RWPE1 (cell line): ENCODE measurements around the gene IFT172.

Experiments
- CTCF ChIA-PET: fragments of 350-600 bp; sonication (Branson Sonifier 250); formaldehyde crosslinking; extraction: SDS; loops from one replicate; lab custom pipeline; 2021; lab: Yijun Ruan, JAX
- POLR2A ChIA-PET: fragments of 400-600 bp; formaldehyde crosslinking; extraction: SDS; loops from one replicate; lab custom pipeline; 2020; ENCODE audit warnings: antibody characterized with exemption; ENCODE audit not compliant: low non-redundant PET; lab: Yijun Ruan, JAX
- DNase-seq: peaks from one replicate; pipeline ENCODE4 v3.0.0; 2012; ENCODE audit warnings: low spot score
- H3K27ac ChIP-seq: fragments of 450-650 bp; 2 replicates; pipeline ENCODE4 v1.5.1; 2017
- TF ChIP-seq, protein P1 (sequence below): fragments of 450-650 bp; conservative IDR thresholded peaks from 2 replicates; pipeline ENCODE4 v1.5.1; 2017; ENCODE audit warnings: low read depth, mild to moderate bottlenecking

The IFT172 gene

GRCh38 chr2:27494944-27495554 lies 5.5 kb upstream of the IFT172 start, which contains the start of gene FNDC4:
TSS of gene FNDC4 (minus strand) at chr2:27495200. CDS start at chr2:27494679, 521 bp downstream.
- ChIA-PET CTCF (no interaction called here), POLR2A (no interaction called here)
- DNase-seq, result peak; percentile 20
- TF ChIP-seq, protein P1, sequence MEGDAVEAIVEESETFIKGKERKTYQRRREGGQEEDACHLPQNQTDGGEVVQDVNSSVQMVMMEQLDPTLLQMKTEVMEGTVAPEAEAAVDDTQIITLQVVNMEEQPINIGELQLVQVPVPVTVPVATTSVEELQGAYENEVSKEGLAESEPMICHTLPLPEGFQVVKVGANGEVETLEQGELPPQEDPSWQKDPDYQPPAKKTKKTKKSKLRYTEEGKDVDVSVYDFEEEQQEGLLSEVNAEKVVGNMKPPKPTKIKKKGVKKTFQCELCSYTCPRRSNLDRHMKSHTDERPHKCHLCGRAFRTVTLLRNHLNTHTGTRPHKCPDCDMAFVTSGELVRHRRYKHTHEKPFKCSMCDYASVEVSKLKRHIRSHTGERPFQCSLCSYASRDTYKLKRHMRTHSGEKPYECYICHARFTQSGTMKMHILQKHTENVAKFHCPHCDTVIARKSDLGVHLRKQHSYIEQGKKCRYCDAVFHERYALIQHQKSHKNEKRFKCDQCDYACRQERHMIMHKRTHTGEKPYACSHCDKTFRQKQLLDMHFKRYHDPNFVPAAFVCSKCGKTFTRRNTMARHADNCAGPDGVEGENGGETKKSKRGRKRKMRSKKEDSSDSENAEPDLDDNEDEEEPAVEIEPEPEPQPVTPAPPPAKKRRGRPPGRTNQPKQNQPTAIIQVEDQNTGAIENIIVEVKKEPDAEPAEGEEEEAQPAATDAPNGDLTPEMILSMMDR, result no peak
- no peak within 1 kb of the TSS for H3K27ac ChIP-seq

DNA sequence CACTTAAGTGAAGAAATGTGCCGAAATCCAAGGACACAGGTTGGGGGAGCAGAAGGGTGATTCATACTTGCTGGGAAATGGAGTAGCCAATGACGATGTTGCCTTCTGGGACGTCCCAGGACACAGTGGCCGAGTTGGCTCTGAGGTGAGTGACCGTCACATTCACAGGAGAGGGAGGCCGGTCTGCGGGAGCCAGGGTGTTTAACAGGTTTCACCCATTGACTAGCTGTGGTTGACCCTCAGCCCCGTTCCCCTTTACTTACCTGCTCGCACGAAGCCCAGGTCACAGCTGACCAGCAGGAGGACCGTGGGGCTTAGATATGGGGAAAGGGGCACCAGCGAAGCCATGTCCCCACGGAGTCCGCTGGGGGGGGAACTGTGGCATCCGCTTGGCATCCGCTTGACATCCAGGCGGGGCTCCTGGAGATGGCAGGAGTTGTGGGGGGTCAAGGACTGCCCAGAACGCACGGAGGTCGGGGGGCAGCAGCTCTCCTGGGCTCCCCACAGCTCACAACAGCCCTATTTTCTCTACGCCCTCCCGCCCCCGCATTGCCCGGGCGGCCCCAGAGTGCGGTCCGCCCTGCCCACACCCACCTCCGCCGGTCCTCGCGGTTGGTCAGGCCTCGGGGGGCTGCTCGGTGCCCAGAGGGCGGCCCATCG lies 4.9 kb upstream of the IFT172 start:
- TF ChIP-seq, protein P1, result no peak
- H3K27ac ChIP-seq, result no peak overlapping the region
- no peak for DNase-seq
- ChIA-PET POLR2A (no interaction called here), CTCF (no interaction called here)

GRCh38 chr2:27493948-27494283 lies 4.4 kb upstream of the IFT172 start:
- POLR2A ChIA-PET, result no interaction called here
- TF ChIP-seq, protein P1, result no peak
- no peak for DNase-seq
- no peak overlapping the region for H3K27ac ChIP-seq
- CTCF ChIA-PET, result no interaction called here

- H3K27ac ChIP-seq, result no peak overlapping the region
- POLR2A ChIA-PET, result no interaction called here
- CTCF ChIA-PET, result no interaction called here
- TF ChIP-seq, protein P1, result no peak
- no peak for DNase-seq
Measured at GRCh38 chr2:27492557-27492956, 3.0 kb upstream of the IFT172 start.

GRCh38 chr2:27489118-27489497 lies 435 bp downstream of the IFT172 start:
- peak overlapping the region; percentile 57 for H3K27ac ChIP-seq
- ChIA-PET POLR2A (no interaction called here), CTCF (no interaction called here)
- TF ChIP-seq, protein P1, result no peak
- DNase-seq, result peak; percentile 20

- no peak overlapping the region for H3K27ac ChIP-seq
- POLR2A ChIA-PET, result no interaction called here
- TF ChIP-seq, protein P1, result no peak
- CTCF ChIA-PET, result no interaction called here
- no peak for DNase-seq
Measured at GRCh38 chr2:27485496-27485895, 4.0 kb downstream of the IFT172 start.
